NCI-H526 treated with DMSO at 0.1 percent for 48 hours (cell line): Measurements from ENCODE around the gene SSX3.
"Not testable (repeated sequence)": the region's sequence is repeated elsewhere in the genome, so short reads cannot be mapped to it uniquely, and the experiment has no call there.

ENCODE experiments used
- DNase-seq: peaks from one replicate; lab custom pipeline; 2025; lab: John Stamatoyannopoulos, UW

Gene SSX3

GRCh38 chrX:48356315-48357094, at the start of gene SSX3:
Gene SSX3, minus strand, starts transcription at chrX:48356703. Its CDS starts 1,454 bp downstream, at chrX:48355249.
- DNase-seq = not testable (repeated sequence)

GRCh38 chrX:48397825-48398224, 41.3 kb upstream of the SSX3 start:
- not testable (repeated sequence) for DNase-seq

- DNase-seq = not testable (repeated sequence)
These were observed 40.4 kb upstream of the SSX3 start for GRCh38 chrX:48396931-48397330.

GRCh38 chrX:48383239-48383638, 26.7 kb upstream of the SSX3 start, which contains the start of gene SSX4:
Gene SSX4, plus strand, starts transcription at chrX:48383539. Its CDS starts 515 bp downstream, at chrX:48384054.
- not testable (repeated sequence) for DNase-seq

- not testable (repeated sequence) for DNase-seq
These were observed 13.9 kb upstream of the SSX3 start for GRCh38 chrX:48370408-48370807.

- not testable (repeated sequence) for DNase-seq
These were observed 11.4 kb upstream of the SSX3 start for GRCh38 chrX:48367717-48368408.

- DNase-seq = not testable (repeated sequence)
These were observed 2.8 kb upstream of the SSX3 start for GRCh38 chrX:48359281-48359680.

- DNase-seq = no peak
These were observed 1.2 kb upstream of the SSX3 start for GRCh38 chrX:48357681-48358080.

GRCh38 chrX:48346059-48346458, 10.4 kb downstream of the SSX3 start:
- DNase-seq = not testable (repeated sequence)

- not testable (repeated sequence) for DNase-seq
These were observed 42.5 kb downstream of the SSX3 start for GRCh38 chrX:48313996-48314395.

- no peak for DNase-seq
These were observed 50.3 kb downstream of the SSX3 start for GRCh38 chrX:48306175-48306574.
